GM18507 (cell line): ENCODE results near the gene KCNMA1.

Source experiments
- DNase-seq: peaks from one replicate; pipeline ENCODE4 v3.0.0; 2011; ENCODE audit warnings: low read depth; ENCODE audit not compliant: insufficient read length; ENCODE audit errors: extremely low spot score
- FAIRE-seq: peaks from 2 replicates; lab custom pipeline; 2011; peaks lifted over from hg19 to GRCh38; lab: Jason Lieb, UNC

The KCNMA1 gene

GRCh38 chr10:77566914-77567566, 70.6 kb downstream of the KCNMA1 start:
- DNase-seq = no peak
- FAIRE-seq = no peak

GRCh38 chr10:77566236-77566635, 71.4 kb downstream of the KCNMA1 start:
- DNase-seq (no peak), FAIRE-seq (no peak)

GRCh38 chr10:77565590-77566023, 72.0 kb downstream of the KCNMA1 start:
- no peak for FAIRE-seq
- no peak for DNase-seq

GRCh38 chr10:77564731-77565589, 72.6 kb downstream of the KCNMA1 start:
- DNase-seq (no peak), FAIRE-seq (no peak)

GRCh38 chr10:77563638-77564270, 73.9 kb downstream of the KCNMA1 start:
- FAIRE-seq = no peak

GRCh38 chr10:77562742-77563141, 74.9 kb downstream of the KCNMA1 start:
- DNase-seq (no peak), FAIRE-seq (no peak)

More at GRCh38 chr10:77563638-77564270, 73.9 kb downstream of the KCNMA1 start:
- DNase-seq = no peak

GRCh38 chr10:77561991-77562390, 75.6 kb downstream of the KCNMA1 start:
- DNase-seq (no peak), FAIRE-seq (no peak)

- no peak for FAIRE-seq
- DNase-seq = no peak
Observed at GRCh38 chr10:77560471-77560870, 77.1 kb downstream of the KCNMA1 start.

GRCh38 chr10:77560052-77560451, 77.6 kb downstream of the KCNMA1 start:
- FAIRE-seq (no peak), DNase-seq (no peak)

- DNase-seq = no peak
- FAIRE-seq = no peak
Observed at GRCh38 chr10:77556990-77557601, 80.5 kb downstream of the KCNMA1 start.

- DNase-seq (no peak), FAIRE-seq (no peak)
Observed at GRCh38 chr10:77555591-77556212, 81.9 kb downstream of the KCNMA1 start.

- no peak for FAIRE-seq
- DNase-seq = no peak
Observed at GRCh38 chr10:77554996-77555397, 82.6 kb downstream of the KCNMA1 start.

- FAIRE-seq = no peak
- no peak for DNase-seq
Observed at GRCh38 chr10:77553966-77554365, 83.6 kb downstream of the KCNMA1 start.

GRCh38 chr10:77553311-77553710, 84.3 kb downstream of the KCNMA1 start:
- FAIRE-seq = no peak
- DNase-seq = no peak

- FAIRE-seq = no peak
- no peak for DNase-seq
Observed at GRCh38 chr10:77552252-77552651, 85.4 kb downstream of the KCNMA1 start.

GRCh38 chr10:77550378-77550777, 87.2 kb downstream of the KCNMA1 start:
- no peak for FAIRE-seq
- DNase-seq = no peak

- FAIRE-seq (no peak), DNase-seq (no peak)
Observed at GRCh38 chr10:77548671-77549070, 88.9 kb downstream of the KCNMA1 start.

- FAIRE-seq = no peak
Observed at GRCh38 chr10:77548157-77548556, 89.5 kb downstream of the KCNMA1 start.

GRCh38 chr10:77547307-77548050, 90.1 kb downstream of the KCNMA1 start:
- DNase-seq (no peak), FAIRE-seq (no peak)

More at GRCh38 chr10:77548157-77548556, 89.5 kb downstream of the KCNMA1 start:
- DNase-seq = no peak
